Measurements from ENCODE around the gene NDUFC2. TPM values are rescaled to one million over a fixed set of nuclear protein-coding genes. Genes with fewer than 3 reads are reported as not detected.

Gene NDUFC2
- total RNA-seq = 208 and 215 TPM in 2 replicates

DNA sequence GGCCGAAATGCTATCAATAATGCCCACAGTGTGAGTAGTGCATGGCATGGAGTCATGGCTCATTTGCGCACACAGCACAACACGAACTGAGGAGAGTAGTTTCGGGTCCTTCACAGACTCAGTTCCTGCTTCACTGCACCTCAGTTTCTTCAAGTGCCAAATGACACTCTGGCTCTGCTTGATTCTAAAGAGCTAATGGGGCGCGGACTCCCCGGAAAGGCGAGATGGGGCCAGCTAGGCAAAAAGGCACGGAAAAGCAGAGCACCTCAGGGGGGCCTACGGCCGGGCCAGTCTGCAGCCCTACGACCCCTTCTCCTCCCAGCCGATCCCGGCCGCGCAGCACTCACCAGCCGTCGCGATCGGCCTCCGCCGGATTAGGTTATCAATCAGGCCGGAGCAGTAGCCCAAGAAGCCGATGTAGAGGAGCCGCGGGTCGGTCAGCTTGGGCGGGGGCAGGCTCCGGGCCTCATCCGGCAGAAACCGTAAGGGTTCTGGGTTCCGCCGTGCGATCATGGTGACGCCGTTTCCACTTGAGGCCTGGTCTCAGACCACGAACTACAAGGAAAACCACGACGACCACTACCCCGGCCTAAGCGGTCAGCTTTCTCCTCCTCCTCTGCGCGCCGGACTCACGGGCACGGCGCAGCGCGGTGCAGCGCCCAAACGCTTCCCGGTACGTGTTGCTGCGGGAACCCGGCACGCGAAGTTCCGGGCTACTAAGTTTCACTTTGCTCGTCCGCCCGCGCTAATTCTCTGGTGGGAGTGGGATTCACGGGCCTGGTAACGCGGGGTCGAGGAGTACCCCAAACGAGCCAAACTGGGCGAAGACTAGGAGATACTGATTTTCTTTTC lies at the start of gene NDUFC2:
Gene NDUFC2 (minus strand): TSS at position 631 of the 852 bp plus-strand sequence. CDS start 118 bp downstream, at position 513.
- peak within 1 kb of the TSS; percentile 82 for H3K27ac Mint-ChIP-seq
- intact Hi-C loops (cut with micrococcal nuclease) = loop anchor here (2.0 to 10.0 kb wide), 3 partner anchors 15 to 345 kb away; partner anchors contain the start of gene ALG8
- no peaks in the 10 kb centered on the region for H3K27me3 Mint-ChIP-seq (ENCODE audit: low read depth)
- peaks cover 44% of the 10 kb centered on the region for H3K4me1 Mint-ChIP-seq (ENCODE audit: low read depth)
- peaks cover 26% of the 10 kb centered on the region for H3K36me3 Mint-ChIP-seq (ENCODE audit: low read depth)
- no peaks in the 10 kb centered on the region for H3K9me3 Mint-ChIP-seq
- DNase-seq (ENCODE audit: low spot score) = peak; percentile 64
- peak within 1 kb of the TSS; percentile 90 for H3K4me3 Mint-ChIP-seq (ENCODE audit: low read depth)

DNA sequence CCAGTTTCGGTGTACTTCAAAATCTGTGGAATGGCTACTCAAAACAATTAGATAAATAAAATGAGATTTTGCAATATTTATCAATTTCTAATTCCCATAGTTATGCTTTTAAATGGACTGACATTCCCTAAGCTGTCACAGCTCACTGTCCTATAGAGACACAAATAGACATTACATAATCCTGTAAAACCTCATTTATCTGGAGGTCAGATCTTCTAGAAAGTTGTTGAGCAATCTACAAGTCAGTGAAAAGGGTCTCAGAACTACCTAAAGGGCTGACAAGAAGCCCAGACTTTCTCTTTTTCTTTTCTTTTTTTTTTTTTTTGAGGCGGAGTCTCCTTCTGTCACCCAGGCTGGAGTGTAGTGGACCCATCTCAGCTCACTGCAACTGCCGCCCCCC lies 47.7 kb upstream of the NDUFC2 start:
- Mint-ChIP-seq H3K27me3 (ENCODE audit: low read depth) (no peaks in the 10 kb centered on the region), H3K27ac (no peak overlapping the region), H3K36me3 (ENCODE audit: low read depth) (peaks cover 23% of the 10 kb centered on the region), H3K4me3 (ENCODE audit: low read depth) (no peak overlapping the region), H3K4me1 (ENCODE audit: low read depth) (peaks cover 11% of the 10 kb centered on the region), H3K9me3 (no peaks in the 10 kb centered on the region)
- no peak for DNase-seq (ENCODE audit: low spot score)
- intact Hi-C loops (cut with micrococcal nuclease) = no loop called here

GRCh38 chr11:78112582-78113275 lies 33.1 kb upstream of the NDUFC2 start:
- Mint-ChIP-seq H3K27me3 (ENCODE audit: low read depth) (no peaks in the 10 kb centered on the region), H3K27ac (no peak overlapping the region), H3K4me1 (ENCODE audit: low read depth) (no peaks in the 10 kb centered on the region), H3K9me3 (no peaks in the 10 kb centered on the region), H3K36me3 (ENCODE audit: low read depth) (peaks cover 50% of the 10 kb centered on the region), H3K4me3 (ENCODE audit: low read depth) (no peak overlapping the region)
- intact Hi-C loops (cut with micrococcal nuclease) = no loop called here
- DNase-seq (ENCODE audit: low spot score) = no peak

DNA sequence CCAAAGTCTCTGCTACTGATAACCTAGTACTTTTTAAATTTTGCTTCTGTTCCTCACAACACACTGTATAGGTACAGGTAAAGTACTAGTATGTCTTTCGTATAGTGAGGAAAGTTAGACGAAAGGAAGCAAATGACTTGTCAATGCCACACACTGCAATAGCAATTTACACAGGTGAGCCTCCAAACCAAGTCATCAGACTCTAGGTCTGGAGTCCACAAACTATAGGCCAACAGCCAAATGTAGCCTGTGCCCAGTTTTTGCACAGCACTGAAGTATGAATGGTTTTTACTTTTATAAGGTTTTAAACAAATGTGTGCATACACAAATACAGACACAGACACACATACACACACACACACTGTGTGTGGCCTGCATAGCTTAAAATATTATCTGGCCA lies 31.6 kb upstream of the NDUFC2 start:
- Mint-ChIP-seq H3K27me3 (ENCODE audit: low read depth) (no peaks in the 10 kb centered on the region), H3K27ac (no peak overlapping the region), H3K9me3 (no peaks in the 10 kb centered on the region), H3K36me3 (ENCODE audit: low read depth) (peaks cover 46% of the 10 kb centered on the region), H3K4me1 (ENCODE audit: low read depth) (no peaks in the 10 kb centered on the region), H3K4me3 (ENCODE audit: low read depth) (no peak overlapping the region)
- intact Hi-C loops (cut with micrococcal nuclease) = no loop called here
- DNase-seq (ENCODE audit: low spot score) = no peak

DNA sequence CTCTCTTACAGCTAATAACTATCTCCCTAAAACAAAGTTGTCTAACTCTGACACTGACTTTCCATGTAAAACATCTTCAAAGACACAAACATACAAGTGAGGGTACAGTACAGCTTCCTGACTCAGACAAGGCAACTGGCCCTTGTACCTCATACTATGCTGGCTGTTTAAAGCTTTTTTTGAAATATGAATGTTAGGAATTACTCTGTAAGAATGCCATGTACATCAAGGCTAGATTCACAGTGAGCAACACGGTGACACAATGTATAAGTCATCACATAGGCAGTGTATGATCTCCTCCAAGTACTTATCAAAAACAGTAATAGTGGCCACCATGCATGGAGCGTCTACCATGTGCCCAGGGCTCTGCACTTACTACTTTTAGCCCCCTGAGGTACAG lies 31.2 kb upstream of the NDUFC2 start:
- Mint-ChIP-seq H3K36me3 (ENCODE audit: low read depth) (peaks cover 49% of the 10 kb centered on the region), H3K4me3 (ENCODE audit: low read depth) (no peak overlapping the region), H3K27me3 (ENCODE audit: low read depth) (no peaks in the 10 kb centered on the region), H3K4me1 (ENCODE audit: low read depth) (no peaks in the 10 kb centered on the region), H3K9me3 (no peaks in the 10 kb centered on the region), H3K27ac (no peak overlapping the region)
- no peak for DNase-seq (ENCODE audit: low spot score)
- intact Hi-C loops (cut with micrococcal nuclease) = no loop called here

DNA sequence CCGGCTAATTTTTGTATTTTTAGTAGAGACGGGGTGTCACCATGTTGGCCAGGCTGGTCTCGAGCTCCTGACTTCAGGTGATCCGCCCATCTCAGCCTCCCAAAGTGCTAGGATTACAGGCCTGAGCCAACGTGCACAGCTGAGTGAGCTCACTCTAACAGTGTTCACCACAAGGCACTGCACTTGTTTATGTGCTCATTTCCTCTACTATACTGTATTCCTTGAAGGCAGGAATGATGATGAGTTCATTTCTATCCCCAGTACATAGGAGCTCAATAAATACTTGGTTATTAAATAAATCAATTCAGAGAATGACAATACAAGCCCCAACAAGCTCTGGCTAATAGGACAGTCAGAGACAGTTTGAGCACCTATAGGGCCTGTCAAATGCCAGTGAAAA lies 30.7 kb upstream of the NDUFC2 start:
- no peak overlapping the region for H3K27ac Mint-ChIP-seq
- no peaks in the 10 kb centered on the region for H3K4me1 Mint-ChIP-seq (ENCODE audit: low read depth)
- H3K9me3 Mint-ChIP-seq = no peaks in the 10 kb centered on the region
- intact Hi-C loops (cut with micrococcal nuclease) = no loop called here
- no peak for DNase-seq (ENCODE audit: low spot score)
- no peaks in the 10 kb centered on the region for H3K27me3 Mint-ChIP-seq (ENCODE audit: low read depth)
- peaks cover 51% of the 10 kb centered on the region for H3K36me3 Mint-ChIP-seq (ENCODE audit: low read depth)
- no peak overlapping the region for H3K4me3 Mint-ChIP-seq (ENCODE audit: low read depth)

DNA sequence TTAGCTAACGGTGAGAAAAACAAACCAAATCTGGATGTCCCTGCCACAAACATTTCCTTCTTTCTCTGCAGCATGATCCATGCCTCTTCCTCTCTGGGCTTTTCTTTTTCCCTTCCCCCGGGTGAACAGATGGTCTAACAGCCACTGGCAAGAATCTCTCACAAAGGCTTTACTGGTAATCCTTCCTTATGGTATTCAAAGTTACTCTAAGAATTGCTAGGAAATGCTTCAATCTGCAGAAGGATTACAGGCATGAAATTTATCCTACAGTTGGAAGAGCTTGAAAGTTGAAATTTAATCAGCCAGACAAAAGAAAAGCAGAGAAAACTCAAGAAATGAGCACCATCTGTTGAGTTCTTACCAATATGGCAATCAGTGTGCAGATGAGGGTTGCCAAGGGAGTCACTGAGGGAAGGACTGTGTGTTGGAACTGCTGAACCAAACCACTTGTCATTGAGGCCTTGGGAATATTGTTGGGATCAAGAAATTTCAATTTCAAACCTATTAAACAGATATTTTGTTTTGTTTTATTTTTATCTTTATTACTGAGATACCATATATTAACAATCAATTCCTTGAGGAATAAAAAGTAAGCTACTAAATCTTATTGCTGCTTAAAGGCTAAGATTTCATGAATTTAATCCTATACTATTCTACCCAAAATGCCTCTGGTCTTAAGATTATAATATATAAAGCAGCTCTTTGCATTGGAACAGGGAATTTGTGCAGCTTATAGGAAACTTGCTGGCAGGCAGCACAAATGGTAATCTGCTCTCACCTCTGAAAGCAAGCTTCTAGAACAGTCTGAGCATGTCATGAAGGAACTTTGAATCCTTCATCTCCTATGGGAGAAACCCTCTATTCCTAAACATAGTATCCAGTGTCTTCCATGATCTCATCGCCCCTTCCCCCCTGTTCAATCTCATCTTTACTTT lies 29.7 kb upstream of the NDUFC2 start:
- Mint-ChIP-seq H3K27me3 (ENCODE audit: low read depth) (no peaks in the 10 kb centered on the region), H3K36me3 (ENCODE audit: low read depth) (peaks cover 54% of the 10 kb centered on the region), H3K27ac (no peak overlapping the region), H3K9me3 (no peaks in the 10 kb centered on the region), H3K4me3 (ENCODE audit: low read depth) (no peak overlapping the region), H3K4me1 (ENCODE audit: low read depth) (no peaks in the 10 kb centered on the region)
- intact Hi-C loops (cut with micrococcal nuclease) = no loop called here
- DNase-seq (ENCODE audit: low spot score) = no peak

DNA sequence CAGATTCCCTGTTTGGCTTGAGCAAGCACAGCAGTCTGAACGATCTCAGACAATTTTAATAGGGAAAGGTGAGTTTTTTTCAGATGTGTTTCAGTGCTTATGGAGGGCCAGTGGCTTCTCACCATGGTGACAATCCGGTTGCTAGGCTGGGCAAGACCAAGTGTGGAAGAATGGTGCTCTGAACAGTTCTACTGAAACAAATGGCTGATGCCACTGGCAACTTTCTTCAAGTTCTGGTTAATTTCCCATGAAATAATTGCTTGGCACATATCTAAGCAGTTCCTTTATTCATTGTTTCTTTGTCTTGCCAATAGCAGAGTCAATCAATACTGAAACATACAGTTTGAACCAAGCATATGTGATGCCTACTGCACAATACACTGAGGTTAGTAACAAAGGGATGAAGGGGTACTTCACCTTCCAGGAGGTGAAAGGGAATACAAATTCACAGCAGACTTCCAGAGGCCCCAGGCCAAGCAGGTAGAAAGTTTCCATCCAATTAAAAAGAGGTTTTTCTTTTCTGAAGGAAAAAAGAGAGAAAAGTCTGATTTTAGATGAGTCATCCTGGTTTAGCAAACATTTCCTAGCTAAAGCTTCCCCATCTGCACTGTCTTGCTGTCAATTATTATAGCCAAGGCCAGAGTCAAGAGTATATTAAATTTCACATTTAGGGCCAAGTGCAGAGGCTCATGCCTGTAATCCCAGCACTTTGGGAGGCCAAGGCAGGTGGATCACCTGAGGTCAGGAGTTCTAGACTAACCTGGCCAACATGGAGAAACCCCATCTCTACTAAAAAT lies 21.2 kb upstream of the NDUFC2 start:
- Mint-ChIP-seq H3K4me1 (ENCODE audit: low read depth) (no peaks in the 10 kb centered on the region), H3K36me3 (ENCODE audit: low read depth) (peaks cover 50% of the 10 kb centered on the region), H3K27ac (peak overlapping the region; percentile 22), H3K9me3 (no peaks in the 10 kb centered on the region), H3K4me3 (ENCODE audit: low read depth) (no peak overlapping the region), H3K27me3 (ENCODE audit: low read depth) (no peaks in the 10 kb centered on the region)
- intact Hi-C loops (cut with micrococcal nuclease) = no loop called here
- no peak for DNase-seq (ENCODE audit: low spot score)

DNA sequence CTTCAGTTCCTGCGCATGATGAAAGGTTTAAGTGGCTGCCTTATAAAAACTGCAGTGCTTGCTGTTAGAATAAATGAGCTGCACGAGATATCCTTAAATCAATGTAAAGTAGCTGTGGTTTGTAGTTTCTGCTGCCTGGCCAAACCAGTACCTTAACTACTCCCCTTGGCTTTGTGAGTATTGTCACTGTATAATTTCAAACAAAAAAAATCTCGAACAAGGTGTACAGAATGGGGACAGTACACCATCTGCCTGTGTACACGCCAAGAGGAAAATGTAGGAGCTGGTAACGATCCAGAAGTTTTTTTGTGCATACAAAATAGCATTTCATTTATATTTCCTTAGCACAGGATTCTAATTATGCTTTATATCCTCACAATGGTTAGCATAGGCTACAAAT lies 20.6 kb upstream of the NDUFC2 start:
- Mint-ChIP-seq H3K4me3 (ENCODE audit: low read depth) (no peak overlapping the region), H3K27me3 (ENCODE audit: low read depth) (no peaks in the 10 kb centered on the region), H3K9me3 (no peaks in the 10 kb centered on the region), H3K4me1 (ENCODE audit: low read depth) (no peaks in the 10 kb centered on the region), H3K27ac (no peak overlapping the region), H3K36me3 (ENCODE audit: low read depth) (peaks cover 52% of the 10 kb centered on the region)
- intact Hi-C loops (cut with micrococcal nuclease) = no loop called here
- no peak for DNase-seq (ENCODE audit: low spot score)

- H3K4me1 Mint-ChIP-seq (ENCODE audit: low read depth) = peaks cover 4% of the 10 kb centered on the region
- H3K4me3 Mint-ChIP-seq (ENCODE audit: low read depth) = no peak overlapping the region
- no peaks in the 10 kb centered on the region for H3K27me3 Mint-ChIP-seq (ENCODE audit: low read depth)
- H3K9me3 Mint-ChIP-seq = no peaks in the 10 kb centered on the region
- no peak for DNase-seq (ENCODE audit: low spot score)
- intact Hi-C loops (cut with micrococcal nuclease) = no loop called here
- H3K27ac Mint-ChIP-seq = no peak overlapping the region
- peaks cover 53% of the 10 kb centered on the region for H3K36me3 Mint-ChIP-seq (ENCODE audit: low read depth)
These were observed 20.0 kb upstream of the NDUFC2 start for GRCh38 chr11:78099666-78100065.

DNA sequence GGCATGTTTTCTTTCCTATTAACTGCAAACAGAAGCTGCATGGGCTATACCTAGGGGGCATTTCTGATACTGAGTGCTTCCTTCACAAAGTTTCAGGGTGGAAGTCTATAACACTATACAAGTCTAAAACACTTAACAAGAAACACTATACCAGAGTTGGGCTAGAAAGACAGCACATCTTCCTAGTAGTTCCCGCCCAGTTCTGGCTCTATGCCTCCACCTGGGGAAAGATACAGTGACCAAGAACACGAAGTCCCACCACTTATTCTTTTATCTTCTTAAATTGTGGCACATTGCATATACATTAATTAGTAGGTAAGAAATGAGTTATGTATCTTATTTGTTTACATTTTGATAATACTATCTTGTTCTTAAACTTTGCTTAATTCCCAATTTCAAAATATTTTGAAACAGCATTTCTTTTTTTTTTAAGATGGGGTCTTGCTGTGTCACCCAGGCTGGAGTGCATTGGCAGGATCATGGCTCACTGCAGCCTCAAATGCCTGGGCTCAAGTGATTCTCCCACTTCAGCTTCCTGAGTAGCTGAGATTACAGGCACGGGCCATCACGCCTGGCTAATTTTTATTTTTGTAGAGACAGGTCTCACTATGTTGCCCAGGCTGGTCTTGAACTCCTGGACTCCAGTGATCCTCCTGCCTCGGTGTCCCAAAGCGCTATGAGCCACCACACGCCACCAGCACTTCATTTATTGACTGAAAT lies 18.2 kb upstream of the NDUFC2 start:
- no peaks in the 10 kb centered on the region for H3K9me3 Mint-ChIP-seq
- DNase-seq (ENCODE audit: low spot score) = no peak
- no peaks in the 10 kb centered on the region for H3K27me3 Mint-ChIP-seq (ENCODE audit: low read depth)
- H3K27ac Mint-ChIP-seq = no peak overlapping the region
- H3K36me3 Mint-ChIP-seq (ENCODE audit: low read depth) = peaks cover 61% of the 10 kb centered on the region
- no peak overlapping the region for H3K4me3 Mint-ChIP-seq (ENCODE audit: low read depth)
- intact Hi-C loops (cut with micrococcal nuclease) = no loop called here
- H3K4me1 Mint-ChIP-seq (ENCODE audit: low read depth) = peaks cover 11% of the 10 kb centered on the region

Data from activated T-helper 2 cell treated with anti-CD3 and anti-CD28 coated beads, Interferon-gamma antibody, Interleukin-2, Interleukin-4, amounts not matched to agents 10 μg/mL and 5 μg/mL and 100 μg/mL, durations not matched to agents 14 hours and 24 hours and 36 hours (primary cell).